Astrocyte of the cerebellum (primary cell): ENCODE measurements around the gene LTK.

Experiments
- DNase-seq: peaks from one replicate; pipeline ENCODE4 v3.0.0-alpha.2; 2011; ENCODE audit warnings: low read depth
- H3K4me3 ChIP-seq: 2 replicates; pipeline ENCODE4 v1.5.1; 2011; ENCODE audit warnings: mild to moderate bottlenecking, low read depth, low read length, moderate library complexity
- in situ Hi-C: cut with HindIII; loops from 2 replicates; pipeline ENCODE4 v1.10.0; 2017; ENCODE audit warnings: low sequenced_read_pairs
- TF ChIP-seq, protein P1 (sequence below): IDR thresholded peaks from 2 replicates; pipeline ENCODE4 v1.5.1; 2012; ENCODE audit warnings: low read length, low read depth, moderate library complexity, mild to moderate bottlenecking; ENCODE audit errors: missing control alignments

Gene LTK

GRCh38 chr15:41494922-41495735 lies 18.5 kb downstream of the LTK start:
- DNase-seq, result no peak
- in situ Hi-C loops, result no loop called here
- TF ChIP-seq, protein P1, sequence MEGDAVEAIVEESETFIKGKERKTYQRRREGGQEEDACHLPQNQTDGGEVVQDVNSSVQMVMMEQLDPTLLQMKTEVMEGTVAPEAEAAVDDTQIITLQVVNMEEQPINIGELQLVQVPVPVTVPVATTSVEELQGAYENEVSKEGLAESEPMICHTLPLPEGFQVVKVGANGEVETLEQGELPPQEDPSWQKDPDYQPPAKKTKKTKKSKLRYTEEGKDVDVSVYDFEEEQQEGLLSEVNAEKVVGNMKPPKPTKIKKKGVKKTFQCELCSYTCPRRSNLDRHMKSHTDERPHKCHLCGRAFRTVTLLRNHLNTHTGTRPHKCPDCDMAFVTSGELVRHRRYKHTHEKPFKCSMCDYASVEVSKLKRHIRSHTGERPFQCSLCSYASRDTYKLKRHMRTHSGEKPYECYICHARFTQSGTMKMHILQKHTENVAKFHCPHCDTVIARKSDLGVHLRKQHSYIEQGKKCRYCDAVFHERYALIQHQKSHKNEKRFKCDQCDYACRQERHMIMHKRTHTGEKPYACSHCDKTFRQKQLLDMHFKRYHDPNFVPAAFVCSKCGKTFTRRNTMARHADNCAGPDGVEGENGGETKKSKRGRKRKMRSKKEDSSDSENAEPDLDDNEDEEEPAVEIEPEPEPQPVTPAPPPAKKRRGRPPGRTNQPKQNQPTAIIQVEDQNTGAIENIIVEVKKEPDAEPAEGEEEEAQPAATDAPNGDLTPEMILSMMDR, result no peak
- H3K4me3 ChIP-seq, result no peak overlapping the region

DNA sequence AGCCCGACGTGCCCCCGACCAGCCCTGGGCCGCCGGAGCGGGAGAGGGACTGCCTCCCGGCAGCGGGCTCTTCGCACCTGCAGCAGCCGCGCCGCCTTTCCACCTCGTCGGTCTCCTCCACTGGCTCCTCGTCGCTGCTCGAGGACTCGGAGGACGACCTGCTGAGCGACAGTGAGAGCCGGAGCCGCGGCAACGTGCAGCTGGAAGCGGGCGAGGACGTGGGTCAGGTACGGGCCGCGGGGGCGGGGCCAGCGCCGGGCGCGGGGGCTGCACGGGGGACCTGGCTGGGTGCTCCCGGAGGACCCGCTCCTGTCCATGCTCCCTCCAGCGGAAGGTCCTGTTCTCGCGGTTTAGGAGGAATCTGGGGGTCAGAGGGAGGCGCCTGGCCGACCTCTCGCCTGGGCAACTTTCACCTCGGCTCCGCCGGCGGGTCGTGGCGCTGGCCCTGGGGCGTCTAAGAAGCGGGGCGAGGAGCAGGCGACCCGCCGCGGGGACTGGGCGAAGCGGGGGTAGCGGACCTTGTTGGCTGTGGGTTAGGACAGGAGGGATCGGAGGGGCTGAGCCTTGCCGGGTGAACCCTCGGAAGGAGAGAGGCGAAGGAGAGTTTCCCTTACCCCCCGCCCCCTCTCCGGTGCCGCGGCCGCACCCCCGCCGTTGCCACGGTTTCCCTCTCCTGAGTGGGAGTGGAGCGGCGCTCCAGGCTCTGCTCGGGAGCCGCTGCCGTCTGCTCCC lies 19.3 kb downstream of the LTK start:
- in situ Hi-C loops, result no loop called here
- no peak for DNase-seq
- peak overlapping the region; percentile 19 for H3K4me3 ChIP-seq
- TF ChIP-seq, protein P1, result no peak

- in situ Hi-C loops, result no loop called here
- TF ChIP-seq, protein P1, result no peak
- H3K4me3 ChIP-seq, result peak overlapping the region; percentile 52
- DNase-seq, result no peak
These were observed 19.8 kb downstream of the LTK start for GRCh38 chr15:41493902-41494189.

DNA sequence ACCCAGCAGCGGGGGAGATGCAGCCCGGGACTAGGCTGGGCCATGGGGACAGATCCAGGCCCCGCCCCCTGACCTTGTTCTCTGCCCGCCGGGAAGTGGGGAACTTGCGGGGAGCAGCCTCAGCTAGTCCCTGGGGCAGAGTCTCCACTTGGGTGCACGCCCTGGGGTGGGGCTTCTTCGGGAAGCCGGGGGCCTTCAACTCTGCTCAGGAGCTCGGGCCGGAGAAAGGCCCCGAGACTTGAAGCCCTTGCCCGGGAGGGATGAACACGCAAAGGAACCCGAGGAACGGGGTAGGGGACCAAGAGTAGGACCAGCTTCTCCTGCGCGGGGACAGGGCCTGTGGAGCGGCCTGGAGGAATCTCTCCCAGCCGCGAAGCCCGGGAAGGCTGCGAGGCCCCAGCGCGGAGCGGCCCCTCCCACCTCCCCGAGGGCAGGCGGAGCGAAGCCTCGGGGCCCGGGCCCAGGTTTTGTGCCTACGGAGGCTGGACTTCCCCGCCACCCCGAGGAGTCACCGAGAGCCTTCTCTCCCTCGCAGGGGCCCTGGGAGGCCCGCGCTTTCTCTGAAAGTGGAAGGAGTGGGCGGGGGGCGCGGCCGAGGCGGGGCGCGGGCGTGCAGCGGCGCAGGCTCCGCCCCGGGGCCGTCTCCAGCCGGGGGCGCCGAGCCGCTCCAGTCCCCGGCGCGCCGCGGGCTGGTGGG lies 20.3 kb downstream of the LTK start, which contains the start of gene ITPKA:
TSS of gene ITPKA (plus strand) at position 670 of the 697 bp plus-strand sequence. CDS start 54 bp downstream, outside the sequence.
- TF ChIP-seq, protein P1, result no peak

DNA sequence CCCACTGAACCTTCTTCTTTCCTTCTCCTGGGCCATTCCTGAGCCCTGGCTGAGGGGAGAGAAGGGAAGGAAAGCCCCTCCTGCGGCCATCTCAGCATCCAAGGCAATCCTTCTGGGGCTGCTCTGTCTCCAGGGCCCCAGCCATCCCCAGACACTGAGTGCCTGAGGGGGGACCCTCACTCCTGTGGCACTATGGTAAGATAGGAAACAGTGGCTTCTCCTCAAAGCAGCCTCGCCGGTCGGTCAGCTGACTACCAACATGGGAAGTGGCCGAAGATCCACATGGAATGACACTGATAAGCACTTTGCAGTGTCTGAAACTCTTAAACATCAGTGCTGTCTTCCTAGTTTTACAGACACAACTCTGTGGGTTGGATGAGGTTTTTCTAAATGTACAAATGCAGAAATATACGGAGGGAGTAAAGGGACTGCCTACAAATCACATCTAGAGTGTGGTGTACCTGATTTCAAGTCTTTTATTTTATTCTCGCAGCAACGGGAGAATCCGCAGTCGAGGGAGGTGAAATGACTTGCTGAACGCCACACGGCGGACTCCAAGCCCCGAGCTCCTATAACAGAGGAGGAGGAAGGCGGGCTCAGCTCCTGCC lies 20.9 kb downstream of the LTK start:
- TF ChIP-seq, protein P1, result no peak
- peak overlapping the region; percentile 52 for H3K4me3 ChIP-seq
- DNase-seq, result no peak
- in situ Hi-C loops, result no loop called here

More for the DNA sequence above, 20.3 kb downstream of the LTK start, which contains the start of gene ITPKA:
- DNase-seq, result no peak
- H3K4me3 ChIP-seq, result peak within 1 kb of the TSS; percentile 52
- in situ Hi-C loops, result no loop called here

DNA sequence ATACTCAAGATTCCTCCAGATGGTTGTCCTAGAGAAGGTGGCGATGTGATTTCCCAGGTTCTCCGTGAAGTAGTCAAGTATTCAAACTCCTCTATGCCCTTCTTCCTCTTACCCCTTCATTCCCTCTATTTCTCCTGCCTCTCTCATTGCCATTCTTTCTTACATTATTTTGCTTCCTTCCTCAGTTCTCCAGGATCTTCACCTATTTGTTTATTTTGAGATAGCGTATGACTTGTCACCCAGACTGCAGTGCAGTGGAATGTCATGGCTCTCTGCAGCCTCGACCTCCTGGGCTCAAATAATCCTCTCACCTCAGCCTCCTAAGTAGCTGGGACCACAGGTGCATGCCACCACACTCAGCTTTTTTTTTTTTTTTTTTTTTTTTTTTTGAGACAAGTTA lies 21.7 kb downstream of the LTK start:
- DNase-seq, result no peak
- H3K4me3 ChIP-seq, result no peak overlapping the region
- in situ Hi-C loops, result no loop called here
- TF ChIP-seq, protein P1, result no peak
